PC-3 (cell line): ENCODE measurements around the gene ZCCHC24.

Source experiments
- EZH2 ChIP-seq: fragments of 300-600 bp; sonication (generic); IDR thresholded peaks from one replicate; pipeline ENCODE4 v1.6.1; 2017; ENCODE audit warnings: antibody characterized with exemption, mild to moderate bottlenecking, low read length; ENCODE audit not compliant: unreplicated experiment
- EZH2phosphoT487 ChIP-seq: fragments of 300-600 bp; sonication (generic); IDR thresholded peaks from 2 replicates; pipeline ENCODE4 v1.6.1; 2018; ENCODE audit warnings: mild to moderate bottlenecking, antibody characterized with exemption, low read length, borderline replicate concordance
- TF ChIP-seq, protein P1 (sequence below): fragments of 300-600 bp; sonication (generic); conservative IDR thresholded peaks from 2 replicates; pipeline ENCODE4 v1.5.1; 2017; ENCODE audit warnings: antibody characterized with exemption, low read depth, mild to moderate bottlenecking, low read length

DNA sequence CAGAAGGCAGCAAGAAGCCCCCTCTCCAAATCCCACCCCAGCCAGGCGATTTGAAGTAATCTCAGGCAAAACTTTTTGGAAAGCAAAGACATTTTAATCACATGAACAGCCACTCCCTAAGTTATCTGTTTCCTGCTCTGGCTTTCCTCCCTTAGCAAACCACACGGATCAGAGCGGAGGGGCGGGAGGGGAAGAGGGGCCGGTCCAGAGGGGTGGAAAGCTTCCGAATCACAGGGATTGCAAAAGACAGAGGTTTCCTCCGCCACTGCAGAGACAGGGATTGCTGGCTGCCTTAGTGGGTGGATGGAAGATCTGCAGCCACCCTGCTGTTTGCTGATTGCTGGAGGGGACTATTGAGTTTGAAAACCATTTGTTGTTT, 41.2 kb downstream of the ZCCHC24 start:
- TF ChIP-seq, protein P1, sequence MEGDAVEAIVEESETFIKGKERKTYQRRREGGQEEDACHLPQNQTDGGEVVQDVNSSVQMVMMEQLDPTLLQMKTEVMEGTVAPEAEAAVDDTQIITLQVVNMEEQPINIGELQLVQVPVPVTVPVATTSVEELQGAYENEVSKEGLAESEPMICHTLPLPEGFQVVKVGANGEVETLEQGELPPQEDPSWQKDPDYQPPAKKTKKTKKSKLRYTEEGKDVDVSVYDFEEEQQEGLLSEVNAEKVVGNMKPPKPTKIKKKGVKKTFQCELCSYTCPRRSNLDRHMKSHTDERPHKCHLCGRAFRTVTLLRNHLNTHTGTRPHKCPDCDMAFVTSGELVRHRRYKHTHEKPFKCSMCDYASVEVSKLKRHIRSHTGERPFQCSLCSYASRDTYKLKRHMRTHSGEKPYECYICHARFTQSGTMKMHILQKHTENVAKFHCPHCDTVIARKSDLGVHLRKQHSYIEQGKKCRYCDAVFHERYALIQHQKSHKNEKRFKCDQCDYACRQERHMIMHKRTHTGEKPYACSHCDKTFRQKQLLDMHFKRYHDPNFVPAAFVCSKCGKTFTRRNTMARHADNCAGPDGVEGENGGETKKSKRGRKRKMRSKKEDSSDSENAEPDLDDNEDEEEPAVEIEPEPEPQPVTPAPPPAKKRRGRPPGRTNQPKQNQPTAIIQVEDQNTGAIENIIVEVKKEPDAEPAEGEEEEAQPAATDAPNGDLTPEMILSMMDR = no peak
- TF ChIP-seq EZH2 (no peak), EZH2phosphoT487 (no peak)
